Prostate gland (tissue), 2 donors: ENCODE results near the gene ZNRD2. TPM values are rescaled to one million over a fixed set of nuclear protein-coding genes. Genes with fewer than 3 reads are reported as not detected.
"Not testable (repeated sequence)": the region's sequence is repeated elsewhere in the genome, so short reads cannot be mapped to it uniquely, and the experiment has no call there.

ENCODE experiments used
- DNase-seq: peaks from one replicate; pipeline ENCODE4 v3.0.0-alpha.2; 2019; ENCODE audit warnings: low spot score
- H3K27ac ChIP-seq, 2 donors: fragments of 200-600 bp; sonication (generic); 2 replicates each; pipeline ENCODE4 v1.5.1; 2017 to 2019
- H3K27me3 ChIP-seq: fragments of 200-600 bp; sonication (generic); replicated peaks from 2 replicates; pipeline ENCODE4 v1.5.1; 2019; ENCODE audit not compliant: insufficient read depth
- H3K36me3 ChIP-seq, 2 donors: fragments of 200-600 bp; sonication (generic); 1 replicate in 1 of 2; 2 replicates in 1 of 2; pipeline versions ENCODE4 v1.5.1 to v1.8.1; 2017 to 2019
- H3K4me1 ChIP-seq: fragments of 200-600 bp; sonication (generic); replicated peaks from 2 replicates; pipeline ENCODE4 v1.5.1; 2019
- H3K4me3 ChIP-seq, 2 donors: fragments of 200-600 bp; sonication (generic); 2 replicates each; pipeline ENCODE4 v1.5.1; 2017 to 2019
- H3K9me3 ChIP-seq: fragments of 200-600 bp; sonication (generic); 2 replicates; pipeline ENCODE4 v1.5.1; 2017
- CTCF ChIP-seq, 4 experiments: fragments of 200-600 bp in 2 of 4; fragments of 450-650 bp in 2 of 4; sonication (generic) in 2 of 4; IDR thresholded peaks; 1 replicate in 3 of 4; 2 replicates in 1 of 4; pipeline ENCODE4 v1.5.1; 2016 to 2019; ENCODE audit warnings: antibody characterized with exemption in 4 of 4, mild to moderate bottlenecking in 2 of 4, moderate library complexity in 2 of 4
- POLR2A ChIP-seq: fragments of 450-650 bp; IDR thresholded peaks from one replicate; pipeline ENCODE4 v1.6.1; 2016; ENCODE audit warnings: antibody characterized with exemption, mild to moderate bottlenecking
- POLR2AphosphoS5 ChIP-seq: sonication (generic); formaldehyde crosslinking; IDR thresholded peaks from one replicate; pipeline ENCODE4 v1.6.1; 2017; ENCODE audit warnings: antibody characterized with exemption
- WGBS: methylation state at CpG from one replicate; pipeline ENCODE4 v1.1.5; 2018; 5-methylcytosine and 5-hydroxymethylcytosine counted together
- intact Hi-C: fragments of 100-400 bp; cut with DNase I; formaldehyde crosslinking; loops from one replicate; pipeline ENCODE4 v1.14.2; 2022
- total RNA-seq, 2 donors: library from RNA; depleted of rRNA; stranded (reverse); fragments of >200 nt; gene quantifications; one replicate each; pipeline ENCODE4 v1.1.0, GENCODE V29; 2016

The ZNRD2 gene
- 10 to 100 TPM; 72.8 to 98.1 TPM for total RNA-seq

DNA sequence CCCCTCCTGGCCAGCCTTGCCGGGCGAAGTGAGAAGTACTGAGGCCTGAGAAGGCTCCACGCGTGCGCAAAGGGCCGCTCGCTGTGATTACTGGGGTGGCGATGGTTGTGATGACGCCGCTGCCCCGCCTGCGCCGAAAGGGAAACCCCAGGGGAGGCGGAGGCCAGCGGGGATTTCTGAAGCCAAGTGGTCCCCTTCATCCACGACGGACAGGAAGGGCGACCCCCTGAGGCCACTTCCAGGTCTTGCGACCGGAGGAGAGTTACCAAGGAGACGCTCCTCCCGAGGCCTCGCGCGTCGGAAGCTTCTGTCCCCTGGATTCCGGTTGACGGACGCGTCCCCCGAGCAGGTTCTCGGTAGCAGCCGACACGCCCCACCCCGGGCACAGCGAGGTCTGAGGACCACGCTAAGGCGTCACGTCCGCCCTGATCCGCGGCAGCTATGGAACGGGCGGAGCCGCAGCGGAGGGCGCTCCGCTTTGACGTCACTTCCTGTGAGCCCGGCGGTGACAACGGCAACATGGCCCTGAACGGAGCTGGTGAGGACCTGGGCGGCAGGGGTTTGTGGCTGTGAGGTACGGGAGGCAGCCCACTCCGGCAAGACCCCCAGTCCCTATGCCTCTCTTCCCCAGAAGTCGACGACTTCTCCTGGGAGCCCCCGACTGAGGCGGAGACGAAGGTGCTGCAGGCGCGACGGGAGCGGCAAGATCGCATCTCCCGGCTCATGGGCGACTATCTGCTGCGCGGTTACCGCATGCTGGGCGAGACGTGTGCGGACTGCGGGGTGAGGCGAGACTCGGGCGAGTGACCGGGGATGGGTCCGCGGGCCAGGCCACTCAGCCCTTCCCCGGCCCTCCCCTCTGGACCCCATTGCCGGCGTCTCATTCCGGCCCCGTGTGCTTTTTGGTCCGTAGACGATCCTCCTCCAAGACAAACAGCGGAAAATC, at the start of gene ZNRD2:
Gene ZNRD2 (plus strand): TSS at position 505 of the 946 bp plus-strand sequence. CDS start 15 bp downstream, at position 520.
- Histone ChIP-seq H3K4me3 (peak within 1 kb of the TSS; percentile 68 to 69), H3K36me3 (no peaks in the 10 kb centered on the region), H3K27ac (peak within 1 kb of the TSS; percentile 96), H3K4me1 (peaks cover 37% of the 10 kb centered on the region), H3K9me3 (no peaks in the 10 kb centered on the region), H3K27me3 (no peaks in the 10 kb centered on the region)
- TF ChIP-seq POLR2AphosphoS5 = peak; percentile 99
- peak; percentile 72 for TF ChIP-seq POLR2A
- peak in 3 of 4 experiments; percentile 43 to 75 (median 59) for TF ChIP-seq CTCF (IDR thresholded peaks at IDR 0.05)
- DNase-seq = peak; percentile 97
- intact Hi-C loops = loop anchor here (2.0 kb wide), 1 partner anchor 29 kb away; no protein-coding TSS in a partner anchor
- under 1% methylated on average over 89 of the region's 89 CpGs for WGBS

DNA sequence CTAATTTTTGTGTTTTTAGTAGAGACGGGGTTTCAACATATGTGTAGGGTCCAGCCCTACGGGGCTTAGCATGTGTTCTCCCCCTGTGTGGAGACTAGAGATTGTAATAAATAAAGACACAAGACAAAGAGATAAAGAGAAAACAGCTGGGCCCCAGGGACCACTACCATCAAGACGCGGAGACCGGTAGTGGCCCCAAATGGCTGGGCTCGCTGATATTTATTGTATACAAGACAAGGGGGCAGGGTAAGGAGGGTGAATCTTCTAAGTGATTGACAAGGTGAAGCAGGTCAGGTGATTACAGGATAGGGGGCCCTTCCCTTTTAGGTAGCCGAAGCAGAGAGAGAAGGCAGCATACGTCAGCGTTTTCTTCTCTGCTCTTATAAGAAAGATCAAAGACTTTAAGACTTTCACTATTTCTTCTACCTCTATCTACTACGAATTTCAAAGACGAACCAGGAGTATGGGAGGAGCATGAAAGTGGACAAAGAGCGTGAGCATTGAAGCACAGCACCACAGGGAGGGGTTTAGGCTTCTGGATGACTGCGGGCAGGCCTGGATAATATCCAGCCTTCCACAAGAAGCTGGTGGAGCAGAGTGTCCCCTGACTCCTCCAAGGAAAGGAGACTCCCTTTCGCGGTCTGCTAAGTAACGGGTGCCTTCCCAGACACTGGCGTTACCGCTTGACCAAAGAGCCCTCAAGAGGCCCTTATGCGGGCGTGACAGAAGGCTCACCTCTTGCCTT, 48.3 kb upstream of the ZNRD2 start:
- H3K36me3 ChIP-seq, H3K9me3 ChIP-seq, DNase-seq, H3K27me3 ChIP-seq, H3K4me3 ChIP-seq, H3K27ac ChIP-seq: not testable (repeated sequence)
- intact Hi-C loops = loop anchor here (10.0 kb wide), 1 partner anchor 247 kb away; no protein-coding TSS in a partner anchor
- 85% methylated on average over 20 of the region's 20 CpGs for WGBS
- peaks cover 13% of the 10 kb centered on the region for H3K4me1 ChIP-seq

- H3K36me3 ChIP-seq, H3K27me3 ChIP-seq, H3K4me3 ChIP-seq, DNase-seq, H3K9me3 ChIP-seq: not testable (repeated sequence)
- WGBS = 67% methylated on average over 18 of the region's 18 CpGs
- Histone ChIP-seq H3K4me1 (peaks cover 13% of the 10 kb centered on the region), H3K27ac (peak overlapping the region in 1 of 2 donors; percentile 72)
- intact Hi-C loops = loop anchor here (10.0 kb wide), 1 partner anchor 248 kb away; no protein-coding TSS in a partner anchor
These were observed 47.3 kb upstream of the ZNRD2 start for GRCh38 chr11:65522718-65523630.

DNA sequence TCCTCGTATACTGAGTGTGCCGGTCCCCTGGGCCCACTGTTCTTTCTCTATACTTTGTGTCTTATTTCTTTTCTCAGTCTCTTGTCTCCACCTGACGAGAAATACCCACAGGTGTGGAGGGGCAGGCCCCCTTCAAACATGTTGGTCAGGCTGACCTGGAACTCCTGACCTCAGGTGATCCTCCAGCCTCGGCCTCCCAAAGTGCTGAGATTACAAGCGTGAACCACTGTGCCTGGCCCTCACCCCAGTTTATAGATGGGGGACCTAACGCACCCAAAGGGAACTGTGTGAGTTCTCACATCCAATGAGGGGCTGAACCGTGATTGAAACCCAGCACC, 46.7 kb upstream of the ZNRD2 start:
- not testable (repeated sequence) for DNase-seq, H3K9me3 ChIP-seq, H3K4me3 ChIP-seq, H3K27me3 ChIP-seq, H3K36me3 ChIP-seq
- 89% methylated on average over 7 of the region's 7 CpGs for WGBS
- intact Hi-C loops = loop anchor here (10.0 kb wide), 1 partner anchor 249 kb away; no protein-coding TSS in a partner anchor
- Histone ChIP-seq H3K4me1 (peaks cover 13% of the 10 kb centered on the region), H3K27ac (peak overlapping the region in 1 of 2 donors; percentile 72)

GRCh38 chr11:65524014-65524740, 46.1 kb upstream of the ZNRD2 start:
- Histone ChIP-seq H3K4me1 (peaks cover 13% of the 10 kb centered on the region), H3K4me3 (no peak overlapping the region)

More at GRCh38 chr11:65524014-65524740, 46.1 kb upstream of the ZNRD2 start:
- H3K27ac ChIP-seq = peak overlapping the region; percentile 69 to 72
- H3K9me3 ChIP-seq = no peaks in the 10 kb centered on the region
- intact Hi-C loops = loop anchor here (10.0 kb wide), 1 partner anchor 249 kb away; no protein-coding TSS in a partner anchor
- TF ChIP-seq CTCF (IDR thresholded peaks at IDR 0.05) (no peak), POLR2A (no peak), POLR2AphosphoS5 (no peak)
- H3K36me3 ChIP-seq = no peaks in the 10 kb centered on the region
- WGBS = 48% methylated on average over 12 of the region's 12 CpGs
- DNase-seq = no peak
- no peaks in the 10 kb centered on the region for H3K27me3 ChIP-seq
